Measurements from ENCODE around the gene TUT4. TPM values are rescaled to one million over a fixed set of nuclear protein-coding genes. Genes with fewer than 3 reads are reported as not detected.

TUT4 gene
- total and polyA plus RNA-seq, 2 of the 4 experiments (the other 2 are of a cell fraction), result 10.9 to 40.0 TPM

DNA sequence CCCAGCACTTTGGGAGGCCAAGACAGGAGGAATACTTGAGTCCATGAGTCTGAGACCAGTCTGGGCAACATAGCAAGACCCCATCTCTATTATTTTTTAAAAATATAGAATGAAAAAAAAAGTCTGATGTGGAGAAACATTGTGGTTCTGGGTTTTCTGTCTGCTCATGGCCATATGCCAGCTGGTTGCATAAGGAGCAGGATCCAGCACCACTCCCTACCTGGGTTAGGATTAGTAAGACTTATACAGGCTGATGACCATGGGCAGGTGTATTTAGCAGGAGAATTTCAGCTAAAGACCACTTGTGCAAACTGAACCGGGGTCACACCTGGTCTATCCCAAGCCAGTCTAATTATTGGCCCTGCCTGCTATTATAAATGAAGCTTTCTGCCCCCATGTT, 32.6 kb upstream of the TUT4 start:
- Histone ChIP-seq H2AFZ (replicated peaks; ENCODE audit: low read length, poor library complexity) (no peak overlapping the region), H3K9me1 (ENCODE audit: insufficient read depth, low read length) (no peaks in the 10 kb centered on the region), H2BK5ac (ENCODE audit: low read depth, low read length, poor library complexity, severe bottlenecking) (no peak overlapping the region), H3K9ac (ENCODE audit: low read depth, low read length) (no peak overlapping the region), H3K23ac (ENCODE audit: low read depth, low read length) (no peak overlapping the region), H3K18ac (ENCODE audit: low read depth, low read length) (no peak overlapping the region), H3K4me1 (ENCODE audit: control insufficient read depth, insufficient read depth, low read length) (no peaks in the 10 kb centered on the region), H4K20me1 (ENCODE audit: insufficient read depth, low read length) (no peaks in the 10 kb centered on the region), H3K79me1 (ENCODE audit: low read depth in 1 of 2, low read length in 2 of 2) (no peaks in the 10 kb centered on the region), H3K4ac (ENCODE audit: low read depth, low read length) (no peak overlapping the region), H2AK5ac (ENCODE audit: low read depth, low read length) (no peak overlapping the region), H3K14ac (replicated peaks; ENCODE audit: low read depth, low read length) (no peak overlapping the region), H2BK20ac (ENCODE audit: low read depth, low read length) (no peak overlapping the region), H2BK120ac (ENCODE audit: low read depth, low read length) (no peak overlapping the region), H3K56ac (ENCODE audit: extremely low read depth, insufficient read depth, low read length) (no peak overlapping the region), H3K27ac (ENCODE audit: insufficient read depth, low read length) (no peak overlapping the region), H3K36me3 (ENCODE audit: control insufficient read depth, insufficient read depth, low read length) (no peaks in the 10 kb centered on the region), H3K27me3 (ENCODE audit: control insufficient read depth, insufficient read depth, low read length) (peaks cover 27% of the 10 kb centered on the region), H4K91ac (ENCODE audit: insufficient read depth, low read depth, low read length) (no peak overlapping the region), H3K4me3 (ENCODE audit: insufficient read depth, low read depth, low read length) (no peak overlapping the region), H3K9me3 (ENCODE audit: control insufficient read depth, insufficient read depth, low read length) (no peaks in the 10 kb centered on the region), H2AK9ac (replicated peaks; ENCODE audit: low read depth, low read length, poor library complexity) (no peak overlapping the region), H4K8ac (ENCODE audit: low read depth in 2 of 2, low read length in 2 of 2) (no peak overlapping the region), H2BK15ac (ENCODE audit: low read depth, low read length) (no peak overlapping the region), H3K4me2 (ENCODE audit: low read depth, low read length) (no peak overlapping the region), H4K5ac (ENCODE audit: low read depth, low read length) (no peak overlapping the region)
- no CpG with 5 or more reads among the region's 1 CpG for WGBS, 2 experiments (ENCODE audit: extremely low coverage in 2 of 2, insufficient read length in 1 of 2)
- ChIA-PET CTCF (no interaction called here), POLR2A (ENCODE audit: unreplicated experiment) (no interaction called here)
- dilution Hi-C loops (cut with HindIII; ENCODE audit: low sequenced_read_pairs, unreplicated experiment) (no loop called here), in situ Hi-C loops (cut with MboI; ENCODE audit: low sequenced_read_pairs) (no loop called here), intact Hi-C loops (cut with micrococcal nuclease) (no loop called here)
- TF ChIP-seq MAZ (IDR thresholded peaks at IDR 0.05; ENCODE audit: borderline replicate concordance, low read depth, low read length) (no peak), SMC3 (IDR thresholded peaks at IDR 0.05; ENCODE audit: low read depth, low read length) (no peak), CHD1 (IDR thresholded peaks at IDR 0.05; ENCODE audit: low read depth, low read length) (no peak)
- ATAC-seq (ENCODE audit: low read depth) (no peak), DNase-seq (no peak)
- BruUV-seq (replicated peaks), result no TSS peak
